Stimulated activated CD4-positive, alpha-beta T cell treated with anti-CD3 and anti-CD28 coated beads, Interleukin-12 subunit alpha, Interleukin-12 subunit beta, amount 100 ng/mL, for 4 hours (primary cell): ENCODE measurements around the gene MYO1E.

Experiments used
- DNase-seq: peaks from one replicate; pipeline ENCODE4 v3.0.0-alpha.2; 2020

Gene MYO1E

DNA sequence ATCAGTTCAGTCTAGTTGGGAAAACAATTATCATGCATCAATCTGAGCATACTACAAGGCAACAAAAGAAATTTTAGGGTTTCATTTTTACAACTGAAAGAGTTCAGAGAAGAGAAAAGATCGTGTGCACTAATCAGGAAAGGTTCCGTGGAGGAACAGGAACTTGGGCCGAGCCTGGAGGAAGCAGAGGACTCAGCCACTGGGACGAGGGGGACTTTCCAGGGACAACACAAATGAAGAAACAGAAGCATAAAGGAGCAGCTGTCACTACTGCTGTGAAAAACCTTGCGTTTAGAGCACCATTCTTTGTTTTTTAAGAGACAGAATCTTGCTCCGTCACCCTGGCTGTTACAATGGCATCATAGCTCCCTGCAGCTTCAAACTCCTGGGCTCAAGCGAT, 60.5 kb downstream of the MYO1E start:
- no peak for DNase-seq

DNA sequence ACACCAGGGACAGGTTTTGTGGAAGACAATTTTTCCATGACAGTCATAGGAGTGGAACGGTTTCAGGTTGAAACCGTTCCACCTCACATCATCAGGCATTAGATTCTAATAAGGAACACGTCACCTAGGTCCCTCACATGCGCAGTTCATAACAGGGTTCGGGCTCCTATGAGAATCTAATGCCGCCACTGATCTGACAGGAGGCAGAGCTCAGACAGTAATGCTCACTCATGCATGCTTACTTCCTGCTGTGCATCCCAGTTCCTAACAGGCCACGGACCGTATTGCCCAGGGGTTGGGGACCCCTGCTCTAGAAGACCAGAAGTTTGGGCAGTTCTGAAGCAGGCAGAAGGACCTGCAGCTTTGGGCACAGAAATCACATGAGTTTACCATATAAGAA, 61.5 kb downstream of the MYO1E start:
- DNase-seq = no peak

DNA sequence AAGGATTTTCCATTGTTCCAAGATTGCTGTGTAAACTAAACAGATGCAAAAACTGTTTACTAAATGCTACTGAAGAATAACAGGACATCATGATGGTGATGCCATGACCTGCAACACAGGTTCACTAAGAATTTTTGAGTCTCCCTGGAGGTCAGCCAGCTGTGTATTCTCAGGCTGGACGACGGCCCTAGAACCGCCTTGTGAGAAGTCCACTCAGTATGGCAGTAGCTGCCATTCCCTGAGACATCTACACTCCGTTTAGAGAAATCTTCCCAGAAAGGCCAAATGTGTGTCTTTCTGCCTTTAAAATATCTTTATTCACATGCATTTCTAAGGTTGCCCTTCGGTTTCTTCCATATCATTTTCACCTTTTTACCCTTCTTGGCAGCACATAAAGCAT, 63.3 kb downstream of the MYO1E start:
- DNase-seq = no peak

- DNase-seq = no peak
Observed at GRCh38 chr15:59307165-59307537, 65.5 kb downstream of the MYO1E start.

- DNase-seq = no peak
Observed at GRCh38 chr15:59306520-59307164, 66.0 kb downstream of the MYO1E start.

DNA sequence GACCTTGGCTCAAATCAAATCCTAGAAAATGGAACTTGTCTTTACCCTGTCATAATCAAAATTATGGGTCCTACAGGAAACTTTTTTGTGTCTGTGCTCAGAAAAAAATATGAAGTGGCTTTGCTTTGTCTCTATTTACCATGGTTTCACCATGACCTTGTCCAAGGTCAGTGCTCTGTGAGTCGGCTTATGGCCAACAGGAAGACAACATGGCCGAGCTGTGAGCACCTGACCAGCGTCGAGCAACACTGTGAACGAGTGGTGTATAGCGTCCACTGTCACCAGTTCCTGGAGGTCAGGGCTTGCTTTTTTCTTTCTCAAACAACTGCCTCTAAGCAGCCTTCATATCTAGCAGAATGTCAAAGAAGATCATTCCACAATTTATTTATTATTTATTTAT, 67.9 kb downstream of the MYO1E start:
- no peak for DNase-seq

DNA sequence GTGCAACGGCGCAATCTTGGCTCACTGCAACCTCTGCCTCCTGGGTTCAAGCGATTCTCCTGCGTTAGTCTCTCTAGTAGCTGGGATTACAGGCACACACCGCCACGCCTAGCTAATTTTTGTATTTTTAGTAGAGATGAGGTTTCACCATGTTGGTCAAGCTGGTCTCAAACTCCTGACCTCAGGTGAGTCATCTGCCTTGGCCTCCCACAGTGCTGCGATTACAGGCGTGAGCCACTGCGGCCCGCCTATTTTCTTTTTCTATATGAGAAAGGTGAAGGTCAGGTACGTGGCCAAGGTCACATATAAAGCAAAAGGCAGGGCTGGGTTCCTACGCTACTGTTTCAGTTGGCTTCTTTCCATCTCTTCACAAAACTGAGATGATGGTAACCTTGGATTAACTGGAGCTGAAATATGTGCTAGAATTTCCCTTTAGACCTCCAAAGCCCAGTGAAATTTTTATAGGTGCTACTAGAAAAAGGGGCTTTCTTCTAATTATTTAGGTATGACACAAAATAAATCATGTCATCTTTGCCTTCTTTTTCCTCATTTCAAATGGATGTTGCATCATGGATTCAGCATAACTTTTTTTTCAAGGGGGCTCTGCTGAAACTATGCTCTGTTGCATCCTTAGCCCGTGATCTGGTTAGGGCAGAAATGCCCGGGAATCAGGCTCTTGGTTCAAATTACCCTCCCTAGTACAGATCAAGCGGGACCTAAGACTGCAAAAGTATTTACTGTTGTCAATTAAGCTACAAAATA, 68.5 kb downstream of the MYO1E start:
- DNase-seq = no peak

GRCh38 chr15:59303633-59304032, 69.0 kb downstream of the MYO1E start:
- DNase-seq = no peak

- DNase-seq = no peak
Observed at GRCh38 chr15:59303136-59303535, 69.5 kb downstream of the MYO1E start.

DNA sequence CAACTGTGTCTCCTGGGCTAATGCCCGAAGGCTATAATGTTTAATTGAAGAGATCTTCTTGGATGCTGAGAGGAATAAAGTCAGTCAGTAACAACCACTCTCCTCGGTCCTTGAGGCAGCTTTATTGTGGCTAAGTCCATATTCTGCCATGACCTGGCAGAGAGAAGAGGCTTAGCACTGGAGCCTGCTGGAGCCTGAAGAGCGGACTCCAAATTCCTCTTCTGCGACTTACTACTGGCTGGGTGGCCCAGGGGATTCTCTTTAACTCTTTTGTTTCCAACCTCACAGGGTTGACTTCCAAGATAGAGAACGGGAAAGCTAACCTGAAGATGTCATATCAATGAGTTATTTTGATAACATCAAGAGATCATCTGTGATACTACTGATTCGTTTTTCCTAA, 71.1 kb downstream of the MYO1E start:
- no peak for DNase-seq

GRCh38 chr15:59300618-59301139, 72.0 kb downstream of the MYO1E start:
- no peak for DNase-seq

DNA sequence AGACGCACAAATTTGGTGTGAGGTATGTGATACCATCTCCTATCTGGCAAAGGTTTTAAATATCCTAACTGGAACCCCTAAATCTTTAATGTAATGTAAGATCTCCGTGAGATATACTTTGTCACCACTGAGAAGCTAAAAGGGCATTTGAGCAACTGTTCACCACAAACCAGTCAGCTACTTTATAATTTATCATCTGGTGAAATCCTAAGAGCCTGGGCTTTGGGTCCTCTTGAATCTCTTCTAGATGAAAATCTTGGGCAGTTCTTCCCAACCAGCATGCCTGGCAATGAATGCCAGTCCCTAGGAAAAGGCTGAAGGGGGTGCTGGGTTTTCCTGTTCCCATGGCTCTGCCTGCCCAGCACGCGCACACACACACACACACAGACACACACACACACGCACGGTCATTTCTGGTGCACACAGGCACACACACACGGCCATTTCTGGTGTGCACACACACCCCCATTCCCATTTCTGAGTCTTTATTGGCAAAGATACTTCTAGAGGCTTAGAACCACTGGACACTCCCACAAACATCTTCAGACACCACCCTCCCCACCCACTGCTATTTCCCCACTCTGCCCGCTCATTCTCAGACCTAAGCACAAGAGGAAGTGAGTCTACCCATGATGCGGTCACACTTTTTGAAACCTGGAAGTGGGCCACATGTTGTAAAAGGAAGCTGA, 72.6 kb downstream of the MYO1E start:
- DNase-seq = peak; percentile 39

DNA sequence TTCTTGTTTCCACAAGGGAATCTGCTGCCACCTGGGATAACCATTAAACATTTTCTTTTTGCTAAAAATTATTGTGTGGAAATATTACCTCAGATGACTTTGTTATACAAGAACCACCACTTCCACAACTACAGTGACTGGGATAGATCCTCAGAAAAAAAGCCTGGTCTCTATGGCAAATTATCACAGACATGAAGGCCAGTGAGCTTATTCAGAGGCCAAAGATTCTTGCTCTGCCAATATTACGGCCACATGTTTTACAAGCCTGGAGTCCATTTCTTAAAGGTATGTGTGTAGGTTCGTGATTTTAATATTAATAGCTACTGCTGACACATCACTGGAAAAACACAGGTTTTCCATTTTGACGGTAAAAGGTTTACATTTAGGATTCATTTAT, 73.8 kb downstream of the MYO1E start:
- DNase-seq = no peak

DNA sequence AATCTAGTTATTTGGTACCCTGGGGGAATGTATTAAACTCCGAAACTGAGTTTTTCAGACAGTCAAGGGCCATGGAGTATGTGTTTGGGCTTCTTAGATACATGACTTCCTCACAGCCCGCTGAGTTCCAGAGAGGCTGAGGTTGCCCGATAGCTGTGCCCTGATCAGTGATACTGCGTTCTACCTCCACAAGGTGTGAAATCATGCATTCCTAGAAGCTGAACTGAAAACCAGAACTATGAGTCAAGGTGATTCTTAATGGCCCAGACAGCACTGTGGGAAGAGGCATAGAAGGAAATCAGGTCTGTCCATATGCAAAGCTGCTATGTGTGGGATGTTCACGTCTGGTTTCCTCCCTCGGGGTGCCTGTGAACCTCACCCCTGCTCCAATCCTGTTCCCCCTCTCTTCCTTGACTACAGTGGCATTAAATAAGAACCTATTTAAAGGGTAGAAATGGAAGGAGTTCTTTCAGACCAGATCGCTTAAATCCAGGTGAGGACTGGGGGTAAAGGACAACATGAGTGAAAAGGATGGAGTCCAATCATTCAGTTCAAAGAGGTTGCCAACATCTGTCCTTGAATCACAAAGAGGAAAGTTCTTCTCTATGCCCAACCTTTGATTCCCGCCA, 74.3 kb downstream of the MYO1E start:
- DNase-seq = peak; percentile 18

GRCh38 chr15:59296181-59296617, 76.5 kb downstream of the MYO1E start:
- DNase-seq = no peak

GRCh38 chr15:59295261-59296001, 77.2 kb downstream of the MYO1E start:
- DNase-seq = no peak

GRCh38 chr15:59294574-59295260, 78.0 kb downstream of the MYO1E start:
- DNase-seq = no peak

- DNase-seq = no peak
Observed at GRCh38 chr15:59292442-59293151, 80.1 kb downstream of the MYO1E start.

- DNase-seq = no peak
Observed at GRCh38 chr15:59291213-59291549, 81.5 kb downstream of the MYO1E start.

DNA sequence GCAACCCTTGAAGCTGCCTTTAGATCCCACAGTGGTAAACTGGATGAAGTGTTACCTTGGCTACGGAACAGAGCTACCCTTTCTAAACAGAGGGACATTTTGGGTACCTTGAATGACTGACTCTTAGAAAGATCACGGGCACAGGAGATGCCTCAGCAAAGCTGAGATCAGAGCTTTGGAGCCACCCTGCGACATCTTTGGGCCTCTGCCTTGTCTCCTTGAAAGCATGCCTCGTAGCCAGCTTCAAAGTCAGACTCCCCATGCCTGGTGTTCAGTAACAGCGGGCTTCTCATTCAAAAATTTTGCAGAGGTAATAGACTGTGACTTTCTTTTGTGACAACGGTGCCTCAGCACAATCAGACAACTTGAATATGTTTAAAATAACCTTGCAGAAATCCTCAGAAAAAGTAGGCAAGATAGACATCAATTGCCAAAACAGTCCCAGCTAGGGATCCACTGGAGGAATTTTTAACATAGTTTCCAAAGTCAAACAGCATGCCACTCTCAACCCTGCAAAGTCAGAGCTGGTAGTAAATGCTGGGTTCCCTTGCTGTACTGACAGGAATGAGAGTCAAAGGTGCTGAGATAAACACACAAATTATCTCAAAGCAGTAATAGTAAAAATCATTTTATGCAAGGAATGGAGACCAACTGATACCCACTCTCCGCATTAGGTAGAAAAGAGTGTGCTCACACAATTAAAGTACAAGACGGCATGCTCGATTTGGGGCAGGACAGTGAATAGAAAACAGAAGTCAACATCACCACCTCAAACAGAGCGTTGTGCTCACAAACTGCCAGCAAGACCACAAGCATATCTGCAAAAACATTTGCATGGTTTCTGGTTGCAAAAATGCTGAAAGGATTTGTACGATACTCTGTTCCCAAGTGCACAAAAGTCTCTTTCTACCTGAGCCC, 82.1 kb downstream of the MYO1E start:
- no peak for DNase-seq
